H9 (cell line): ENCODE results near the gene RICTOR. TPM values are rescaled to one million over a fixed set of nuclear protein-coding genes. Genes with fewer than 3 reads are reported as not detected.

ENCODE experiments used
- DNase-seq: peaks from one replicate; pipeline ENCODE4 v3.0.0-alpha.2; 2017
- H2AFZ ChIP-seq: one replicate; pipeline ENCODE4 v1.6.1; 2013; ENCODE audit warnings: mild to moderate bottlenecking, low read length, control low read depth, moderate library complexity
- H2AK5ac ChIP-seq: 2 replicates; pipeline ENCODE4 v1.6.1; 2013; ENCODE audit warnings: low read length, control low read depth, mixed read lengths; ENCODE audit not compliant: insufficient read length
- H2BK120ac ChIP-seq: one replicate; pipeline ENCODE4 v1.6.1; 2013; ENCODE audit warnings: low read depth, mild to moderate bottlenecking, low read length, control low read depth, inconsistent platforms; ENCODE audit not compliant: poor library complexity, severe bottlenecking
- H2BK12ac ChIP-seq: 2 replicates; pipeline ENCODE4 v1.6.1; 2013; ENCODE audit warnings: low read length, control low read depth, mixed read lengths, low read depth; ENCODE audit not compliant: insufficient read length
- H2BK15ac ChIP-seq: 2 replicates; pipeline ENCODE4 v1.6.1; 2013; ENCODE audit warnings: low read depth, low read length, control low read depth
- H2BK20ac ChIP-seq: one replicate; pipeline ENCODE4 v1.6.1; 2013; ENCODE audit warnings: low read depth, mild to moderate bottlenecking, low read length, control low read depth, inconsistent platforms; ENCODE audit not compliant: poor library complexity, severe bottlenecking
- H2BK5ac ChIP-seq: 2 replicates; pipeline ENCODE4 v1.6.1; 2013; ENCODE audit warnings: low read length, control low read depth, mixed read lengths; ENCODE audit not compliant: insufficient read length
- H3K14ac ChIP-seq: 2 replicates; pipeline ENCODE4 v1.6.1; 2013; ENCODE audit warnings: low read length, control low read depth; ENCODE audit not compliant: insufficient read depth
- H3K18ac ChIP-seq: 2 replicates; pipeline ENCODE4 v1.6.1; 2013; ENCODE audit warnings: low read depth, mild to moderate bottlenecking, mixed read lengths, low read length, control low read depth; ENCODE audit not compliant: insufficient read length
- H3K23ac ChIP-seq: 2 replicates; pipeline ENCODE4 v1.6.1; 2013; ENCODE audit warnings: low read length, control low read depth, mixed read lengths, low read depth; ENCODE audit not compliant: insufficient read length
- H3K23me2 ChIP-seq: 2 replicates; pipeline ENCODE4 v1.6.1; 2013; ENCODE audit warnings: low read depth, mild to moderate bottlenecking, mixed read lengths, low read length, control low read depth; ENCODE audit not compliant: insufficient read length, poor library complexity, severe bottlenecking
- H3K27ac ChIP-seq: 2 replicates; pipeline ENCODE4 v1.5.1; 2013; ENCODE audit warnings: low read length, control low read depth, mixed read lengths, low read depth; ENCODE audit not compliant: insufficient read length
- H3K27me3 ChIP-seq: 2 replicates; pipeline ENCODE4 v1.6.1; 2013; ENCODE audit warnings: low read length, control low read depth, inconsistent platforms; ENCODE audit not compliant: insufficient read depth
- H3K4ac ChIP-seq: 2 replicates; pipeline ENCODE4 v1.6.1; 2013; ENCODE audit warnings: low read depth, mild to moderate bottlenecking, control low read depth, inconsistent platforms, low read length, moderate library complexity
- H3K4me1 ChIP-seq: 2 replicates; pipeline ENCODE4 v1.6.1; 2013; ENCODE audit warnings: low read length, control low read depth, inconsistent platforms; ENCODE audit not compliant: insufficient read depth
- H3K4me2 ChIP-seq: 2 replicates; pipeline ENCODE4 v1.6.1; 2013; ENCODE audit warnings: low read length, control low read depth, mixed read lengths; ENCODE audit not compliant: insufficient read length, insufficient read depth
- H3K56ac ChIP-seq: 2 replicates; pipeline ENCODE4 v1.6.1; 2013; ENCODE audit warnings: low read depth, mild to moderate bottlenecking, mixed read lengths, low read length, control low read depth; ENCODE audit not compliant: insufficient read length
- H3K79me1 ChIP-seq: 2 replicates; pipeline ENCODE4 v1.6.1; 2013; ENCODE audit warnings: low read depth, mild to moderate bottlenecking, moderate library complexity, low read length, control low read depth, inconsistent platforms; ENCODE audit not compliant: insufficient read depth, poor library complexity, severe bottlenecking
- H3K79me2 ChIP-seq: 2 replicates; pipeline ENCODE4 v1.6.1; 2013; ENCODE audit warnings: low read length, control low read depth, inconsistent platforms; ENCODE audit not compliant: insufficient read depth
- H3K9ac ChIP-seq: 2 replicates; pipeline ENCODE4 v1.6.1; 2013; ENCODE audit warnings: low read length, control low read depth, mixed read lengths; ENCODE audit not compliant: insufficient read length; ENCODE audit errors: extremely low read depth
- H3K9me3 ChIP-seq: one replicate; pipeline ENCODE4 v1.6.1; 2013; ENCODE audit warnings: low read depth, low read length, inconsistent platforms; ENCODE audit not compliant: control insufficient read depth
- H3T11ph ChIP-seq: one replicate; pipeline ENCODE4 v1.6.1; 2013; ENCODE audit warnings: mild to moderate bottlenecking, low read length, control low read depth, inconsistent platforms
- H4K20me1 ChIP-seq: one replicate; pipeline ENCODE4 v1.6.1; 2013; ENCODE audit not compliant: control insufficient read depth, insufficient read length, insufficient read depth
- H4K5ac ChIP-seq: 2 replicates; pipeline ENCODE4 v1.6.1; 2013; ENCODE audit warnings: low read depth, mild to moderate bottlenecking, mixed read lengths, low read length, control low read depth; ENCODE audit not compliant: insufficient read length
- H4K8ac ChIP-seq: replicated peaks from 2 replicates; pipeline ENCODE4 v1.6.1; 2013; ENCODE audit warnings: low read length, control low read depth, mixed read lengths, low read depth; ENCODE audit not compliant: insufficient read length
- H4K91ac ChIP-seq: 2 replicates; pipeline ENCODE4 v1.6.1; 2013; ENCODE audit warnings: low read depth, mild to moderate bottlenecking, moderate library complexity, mixed read lengths, low read length, control low read depth; ENCODE audit not compliant: insufficient read length
- H3K27ac Mint-ChIP-seq, 3 experiments: 2 replicates in 2 of 3; 3 replicates in 1 of 3; pipeline ENCODE4 v1.8.0; 2020 to 2021; ENCODE audit warnings: mixed read lengths in 3 of 3, mild to moderate bottlenecking in 1 of 3, moderate library complexity in 1 of 3
- H3K27me3 Mint-ChIP-seq: 2 replicates; pipeline ENCODE4 v1.8.0; 2021; ENCODE audit warnings: low read depth, mild to moderate bottlenecking, moderate library complexity, mixed read lengths
- H3K36me3 Mint-ChIP-seq, 3 experiments: 2 replicates in 2 of 3; 3 replicates in 1 of 3; pipeline ENCODE4 v1.8.0; 2020 to 2021; ENCODE audit warnings: low read depth in 3 of 3, mixed read lengths in 3 of 3; ENCODE audit not compliant: insufficient read depth in 1 of 3
- H3K4me1 Mint-ChIP-seq, 2 experiments: 2 replicates each; pipeline ENCODE4 v1.8.0; 2020; ENCODE audit warnings: mixed read lengths in 2 of 2
- H3K4me3 Mint-ChIP-seq, 2 experiments: 2 replicates in 1 of 2; 3 replicates in 1 of 2; pipeline ENCODE4 v1.8.0; 2020 to 2021; ENCODE audit warnings: mild to moderate bottlenecking in 2 of 2, mixed read lengths in 2 of 2, moderate library complexity in 1 of 2
- H3K9me3 Mint-ChIP-seq, 2 experiments: 2 replicates in 1 of 2; 3 replicates in 1 of 2; pipeline ENCODE4 v1.8.0; 2020; ENCODE audit warnings: mild to moderate bottlenecking in 2 of 2, mixed read lengths in 2 of 2, moderate library complexity in 1 of 2
- CTCF ChIP-seq: fragments of 200-600 bp; sonication (generic); conservative IDR thresholded peaks from 3 replicates; pipeline ENCODE4 v1.8.0; 2021; ENCODE audit warnings: antibody characterized with exemption, mild to moderate bottlenecking
- WGBS: extraction: QIAGEN DNeasy Blood & Tissue Kit; methylation state at CpG from one replicate; pipeline ENCODE4 v1.1.7; 2013; ENCODE audit warnings: missing lambda C conversion rate, low lambda C conversion rate, mixed read lengths; ENCODE audit not compliant: insufficient read length; ENCODE audit errors: extremely low coverage; 5-methylcytosine and 5-hydroxymethylcytosine counted together
- total RNA-seq: library from RNA; stranded (reverse); gene quantifications from 2 replicates; pipeline ENCODE4 v1.2.1, GENCODE V29; 2021

Gene RICTOR
- total RNA-seq, 1 experiment from 2014 or later = 20.9 TPM

- Histone ChIP-seq H3K18ac (no peak overlapping the region), H3K23ac (no peak overlapping the region), H3K4me2 (no peak overlapping the region), H3K9me3 (no peaks in the 10 kb centered on the region), H3K14ac (no peak overlapping the region), H3K9ac (no peak overlapping the region), H4K20me1 (no peaks in the 10 kb centered on the region), H3K23me2 (no peaks in the 10 kb centered on the region), H4K5ac (no peak overlapping the region), H2AFZ (no peak overlapping the region), H2BK120ac (no peak overlapping the region), H3K4me1 (no peaks in the 10 kb centered on the region), H2BK12ac (no peak overlapping the region), H2BK20ac (no peak overlapping the region), H4K91ac (no peak overlapping the region), H4K8ac (no peak overlapping the region), H3K27ac (no peak overlapping the region), H2BK5ac (no peak overlapping the region), H3K56ac (no peak overlapping the region), H3K27me3 (no peaks in the 10 kb centered on the region), H3K79me2 (peaks cover 2% of the 10 kb centered on the region; the same call in 1 of the 2 replicates), H3K79me1 (peaks cover 2% of the 10 kb centered on the region), H3T11ph (no peak overlapping the region), H3K4ac (no peak overlapping the region), H2BK15ac (no peak overlapping the region), H2AK5ac (no peak overlapping the region)
- Mint-ChIP-seq H3K27ac (no peak overlapping the region), H3K4me1 (peaks cover 12 to 16% of the 10 kb centered on the region in 2 experiments), H3K27me3 (no peaks in the 10 kb centered on the region), H3K9me3 (peaks cover 0 to 3% of the 10 kb centered on the region in 2 experiments; a peak in 1 of 5 replicates), H3K36me3 (peaks cover 1 to 5% (median 4%) of the 10 kb centered on the region in 3 experiments; a peak in 4 of 7 replicates), H3K4me3 (no peak overlapping the region)
- DNase-seq = no peak
- no CpG with 5 or more reads among the region's 4 CpGs for WGBS
- TF ChIP-seq CTCF = no peak
Observed at GRCh38 chr5:39053189-39053588, 21.0 kb downstream of the RICTOR start.
